H1 (cell line): ENCODE data around the gene VWCE. TPM values are rescaled to one million over a fixed set of nuclear protein-coding genes. Genes with fewer than 3 reads are reported as not detected.
A peak's percentile ranks its signal among the peaks of the same experiment; 100 is the strongest.

Source experiments
- CTCF ChIA-PET: fragments of 300-600 bp; sonication (Branson Sonifier 250); formaldehyde crosslinking; loops from one replicate; lab custom pipeline; 2021; ENCODE audit not compliant: partially characterized antibody; lab: Charles Lee
- POLR2A ChIA-PET: fragments of 300-600 bp; sonication (Branson Sonifier 250); formaldehyde crosslinking; loops from one replicate; lab custom pipeline; 2021; ENCODE audit warnings: inconsistent platforms; ENCODE audit not compliant: partially characterized antibody; lab: Charles Lee
- DNase-seq, 2 experiments: peaks; one replicate each; pipeline versions ENCODE4 v3.0.0 to v3.0.0-alpha.2; 2010 to 2022; ENCODE audit warnings: low spot score in 2 of 2, low read depth in 1 of 2, mixed read lengths in 1 of 2
- FAIRE-seq: peaks from 2 replicates; lab custom pipeline; 2011; peaks lifted over from hg19 to GRCh38; lab: Jason Lieb, UNC
- H2AFZ ChIP-seq: 2 replicates; pipeline ENCODE4 v1.8.1; 2012; ENCODE audit warnings: low read length, inconsistent platforms
- H2AK5ac ChIP-seq: 2 replicates; pipeline ENCODE4 v1.6.1; 2013; ENCODE audit warnings: low read depth, low read length
- H2BK120ac ChIP-seq: replicated peaks from 2 replicates; pipeline ENCODE3; 2013; ENCODE audit warnings: low read depth, low read length, inconsistent platforms
- H2BK12ac ChIP-seq: 2 replicates; pipeline ENCODE4 v1.6.1; 2013; ENCODE audit warnings: low read depth, low read length
- H2BK15ac ChIP-seq: 2 replicates; pipeline ENCODE4 v1.6.1; 2013; ENCODE audit warnings: low read length
- H2BK20ac ChIP-seq: 2 replicates; pipeline ENCODE4 v1.6.1; 2013; ENCODE audit warnings: low read length
- H2BK5ac ChIP-seq: 2 replicates; pipeline ENCODE4 v1.6.1; 2013; ENCODE audit warnings: low read depth, low read length
- H3K14ac ChIP-seq: 2 replicates; pipeline ENCODE4 v1.6.1; 2013; ENCODE audit warnings: inconsistent platforms; ENCODE audit not compliant: insufficient read length
- H3K18ac ChIP-seq: 2 replicates; pipeline ENCODE4 v1.6.1; 2013; ENCODE audit warnings: low read length; ENCODE audit errors: extremely low read depth
- H3K23ac ChIP-seq: 2 replicates; pipeline ENCODE4 v1.6.1; 2013; ENCODE audit warnings: inconsistent platforms; ENCODE audit not compliant: insufficient read length
- H3K23me2 ChIP-seq: 2 replicates; pipeline ENCODE4 v1.6.1; 2013; ENCODE audit warnings: low read depth, low read length
- H3K27ac ChIP-seq: 2 replicates; pipeline ENCODE4 v1.6.1; 2011; ENCODE audit warnings: low read depth, low read length, inconsistent platforms
- H3K27me3 ChIP-seq, 4 experiments: replicated peaks in 1 of 4; 1 replicate in 1 of 4; 2 replicates in 3 of 4; pipeline versions ENCODE4 v1.6.1 to v1.8.1; 2011 to 2013; ENCODE audit warnings: low read length in 3 of 4, mild to moderate bottlenecking in 3 of 4, inconsistent platforms in 2 of 4, mixed read lengths in 2 of 4, moderate library complexity in 1 of 4; ENCODE audit not compliant: control insufficient read depth in 3 of 4, insufficient read depth in 3 of 4; ENCODE audit errors: extremely low read depth in 1 of 4
- H3K36me3 ChIP-seq, 4 experiments: 2 replicates each; pipeline versions ENCODE4 v1.6.1 to v1.8.1; 2011 to 2013; ENCODE audit warnings: mild to moderate bottlenecking in 4 of 4, low read length in 3 of 4, moderate library complexity in 2 of 4, control low read depth in 1 of 4, inconsistent platforms in 1 of 4; ENCODE audit not compliant: insufficient read depth in 4 of 4, control insufficient read depth in 2 of 4
- H3K4ac ChIP-seq: replicated peaks from 2 replicates; pipeline ENCODE3; 2013; ENCODE audit warnings: low read length, low read depth, mixed read lengths, inconsistent platforms; ENCODE audit not compliant: insufficient read length
- H3K4me1 ChIP-seq, 4 experiments: replicated peaks in 1 of 4; 1 replicate in 1 of 4; 2 replicates in 3 of 4; pipeline versions ENCODE4 v1.6.1 to v1.8.1; 2011 to 2013; ENCODE audit warnings: low read length in 3 of 4, inconsistent platforms in 2 of 4, mixed read lengths in 1 of 4; ENCODE audit not compliant: insufficient read depth in 4 of 4, control insufficient read depth in 3 of 4
- H3K4me2 ChIP-seq, 2 experiments: 2 replicates each; pipeline versions ENCODE4 v1.6.1 to v1.8.1; 2011 to 2013; ENCODE audit warnings: low read depth in 2 of 2, low read length in 2 of 2, control low read depth in 1 of 2, inconsistent platforms in 1 of 2, mild to moderate bottlenecking in 1 of 2; ENCODE audit not compliant: insufficient read depth in 1 of 2
- H3K4me3 ChIP-seq, 4 experiments: fragments of 200-600, 300-600 bp in 1 of 4; sonication (generic), shearing (Covaris generic), sonication (Bioruptor Twin) in 1 of 4; 2 replicates each; pipeline versions ENCODE4 v1.5.1 to v1.8.1; 2011 to 2016; ENCODE audit warnings: low read length in 4 of 4, low read depth in 3 of 4, control low read depth in 2 of 4, inconsistent platforms in 2 of 4, mild to moderate bottlenecking in 2 of 4, mixed read lengths in 1 of 4, moderate library complexity in 1 of 4; ENCODE audit not compliant: insufficient read depth in 2 of 4; ENCODE audit errors: extremely low read depth in 1 of 4
- H3K56ac ChIP-seq: replicated peaks from 2 replicates; pipeline ENCODE3; 2013; ENCODE audit warnings: low read depth, mild to moderate bottlenecking, mixed read lengths, low read length, inconsistent platforms; ENCODE audit not compliant: insufficient read length
- H3K79me1 ChIP-seq: 2 replicates; pipeline ENCODE4 v1.6.1; 2013; ENCODE audit warnings: low read depth, low read length, control low read depth
- H3K79me2 ChIP-seq, 2 experiments: 2 replicates each; pipeline versions ENCODE4 v1.6.1 to v1.8.1; 2012 to 2013; ENCODE audit warnings: low read length in 2 of 2, mild to moderate bottlenecking in 2 of 2, inconsistent platforms in 1 of 2; ENCODE audit not compliant: insufficient read depth in 2 of 2, control insufficient read depth in 1 of 2
- H3K9ac ChIP-seq, 4 experiments: replicated peaks in 1 of 4; 1 replicate in 1 of 4; 2 replicates in 3 of 4; pipeline versions ENCODE4 v1.6.1 to v1.8.1; 2011 to 2013; ENCODE audit warnings: low read depth in 3 of 4, low read length in 3 of 4, control low read depth in 2 of 4, mild to moderate bottlenecking in 2 of 4, moderate library complexity in 2 of 4, inconsistent platforms in 1 of 4; ENCODE audit errors: extremely low read depth in 1 of 4
- H3K9me3 ChIP-seq, 2 experiments: 2 replicates each; pipeline versions ENCODE4 v1.6.1 to v1.8.1; 2012 to 2013; ENCODE audit warnings: mild to moderate bottlenecking in 2 of 2, moderate library complexity in 2 of 2, control low read depth in 1 of 2, inconsistent platforms in 1 of 2, low read depth in 1 of 2, low read length in 1 of 2, mixed read lengths in 1 of 2; ENCODE audit not compliant: insufficient read depth in 2 of 2
- H4K20me1 ChIP-seq, 2 experiments: replicated peaks in 1 of 2; 2 replicates each; pipeline versions ENCODE3 to v1.8.1; 2011 to 2013; ENCODE audit warnings: inconsistent platforms in 2 of 2, low read length in 2 of 2, mild to moderate bottlenecking in 1 of 2; ENCODE audit not compliant: insufficient read depth in 2 of 2, control insufficient read depth in 1 of 2
- H4K5ac ChIP-seq: 2 replicates; pipeline ENCODE4 v1.6.1; 2013; ENCODE audit warnings: low read length, low read depth, mixed read lengths, inconsistent platforms; ENCODE audit not compliant: insufficient read length
- H4K8ac ChIP-seq: 2 replicates; pipeline ENCODE4 v1.8.0; 2013; ENCODE audit warnings: mild to moderate bottlenecking, moderate library complexity, low read length, inconsistent platforms; ENCODE audit not compliant: insufficient read depth; ENCODE audit errors: extremely low read depth
- H4K91ac ChIP-seq: replicated peaks from 2 replicates; pipeline ENCODE3; 2013; ENCODE audit warnings: low read length, mixed read lengths, inconsistent platforms; ENCODE audit not compliant: insufficient read length
- GABPA ChIP-seq: IDR thresholded peaks from 2 replicates; pipeline ENCODE4 v1.6.1; 2011; ENCODE audit warnings: mild to moderate bottlenecking, low read length, moderate library complexity, borderline replicate concordance; ENCODE audit not compliant: insufficient read depth
- GTF2F1 ChIP-seq: IDR thresholded peaks from 2 replicates; pipeline ENCODE4 v1.6.1; 2012; ENCODE audit warnings: low read depth, low read length, improper control_type of control experiment, borderline replicate concordance
- JUND ChIP-seq: IDR thresholded peaks from 2 replicates; pipeline ENCODE4 v1.6.1; 2011; ENCODE audit warnings: mild to moderate bottlenecking, improper control_type of control experiment, low read length
- NRF1 ChIP-seq: IDR thresholded peaks from 2 replicates; pipeline ENCODE4 v1.6.1; 2011; ENCODE audit warnings: mild to moderate bottlenecking, low read depth, low read length, improper control_type of control experiment
- PHF8 ChIP-seq: fragments of 200-600 bp; sonication (generic); conservative IDR thresholded peaks from 2 replicates; pipeline ENCODE4 v1.7.1; 2012; ENCODE audit warnings: low read depth, mild to moderate bottlenecking, inconsistent platforms, low read length, moderate library complexity
- POLR2A ChIP-seq, 2 experiments: IDR thresholded peaks; 1 replicate in 1 of 2; 2 replicates in 1 of 2; pipeline ENCODE4 v1.6.1; 2011; ENCODE audit warnings: low read depth in 2 of 2, low read length in 2 of 2, mild to moderate bottlenecking in 2 of 2; ENCODE audit errors: control extremely low read depth in 1 of 2
- RAD21 ChIP-seq, 2 experiments: IDR thresholded peaks in 1 of 2; conservative IDR thresholded peaks in 1 of 2; 2 replicates each; pipeline ENCODE4 v1.6.1; 2011; ENCODE audit warnings: low read depth in 2 of 2, low read length in 2 of 2, improper control_type of control experiment in 1 of 2, inconsistent platforms in 1 of 2, mild to moderate bottlenecking in 1 of 2, moderate library complexity in 1 of 2
- SAP30 ChIP-seq: fragments of 300-600 bp; sonication (generic); IDR thresholded peaks from 2 replicates; pipeline ENCODE4 v1.7.1; 2012; ENCODE audit warnings: low read length, moderate library complexity, mild to moderate bottlenecking, inconsistent platforms; ENCODE audit not compliant: insufficient read depth, insufficient replicate concordance
- TAF1 ChIP-seq: IDR thresholded peaks from 2 replicates; pipeline ENCODE4 v1.6.1; 2011; ENCODE audit warnings: mild to moderate bottlenecking, low read depth, low read length
- YY1 ChIP-seq: IDR thresholded peaks from 2 replicates; pipeline ENCODE4 v1.6.1; 2011; ENCODE audit warnings: low read depth, mild to moderate bottlenecking, low read length
- WGBS, 2 experiments: shearing (Covaris generic) in 1 of 2; methylation state at CpG; one replicate each; pipeline versions ENCODE4 v1.1.6 to v1.1.7; 2013 to 2015; ENCODE audit warnings: low lambda C conversion rate in 2 of 2, mixed read lengths in 2 of 2, inconsistent platforms in 1 of 2, low coverage in 1 of 2, missing lambda C conversion rate in 1 of 2; ENCODE audit not compliant: insufficient replicate concordance in 2 of 2, insufficient coverage in 1 of 2, insufficient read length in 1 of 2; ENCODE audit errors: extremely low coverage in 1 of 2, missing lambda C conversion rate in 1 of 2; 5-methylcytosine and 5-hydroxymethylcytosine counted together
- polyA plus RNA-seq, 7 experiments: library from polyadenylated mRNA; depleted of rRNA in 3 of 7; stranded (reverse) in 5 of 7; unstranded in 2 of 7; fragments of >200 nt in 5 of 7; fragments of 200-250 nt in 2 of 7; gene quantifications; 1 replicate in 5 of 7; 2 replicates in 1 of 7; 4 replicates in 1 of 7; pipeline versions ENCODE4 v1.2.1 to v1.2.3, GENCODE V29; 2011 to 2013; ENCODE audit warnings: missing spikeins in 2 of 7, mixed read lengths in 2 of 7
- total RNA-seq: library from RNA; stranded (reverse); fragmentation: NEBNext Ultra II Directional; extraction: Animal tissue kit (Norgen Biotek cat#: 25700); gene quantifications from 2 replicates; pipeline ENCODE4 v1.2.1, GENCODE V29; 2021

VWCE gene
- total and polyA plus RNA-seq, 2 of the 8 experiments (the other 6 are each of a cell fraction or from before 2014, with no cell fraction given): 9.5 to 12.3 TPM

DNA sequence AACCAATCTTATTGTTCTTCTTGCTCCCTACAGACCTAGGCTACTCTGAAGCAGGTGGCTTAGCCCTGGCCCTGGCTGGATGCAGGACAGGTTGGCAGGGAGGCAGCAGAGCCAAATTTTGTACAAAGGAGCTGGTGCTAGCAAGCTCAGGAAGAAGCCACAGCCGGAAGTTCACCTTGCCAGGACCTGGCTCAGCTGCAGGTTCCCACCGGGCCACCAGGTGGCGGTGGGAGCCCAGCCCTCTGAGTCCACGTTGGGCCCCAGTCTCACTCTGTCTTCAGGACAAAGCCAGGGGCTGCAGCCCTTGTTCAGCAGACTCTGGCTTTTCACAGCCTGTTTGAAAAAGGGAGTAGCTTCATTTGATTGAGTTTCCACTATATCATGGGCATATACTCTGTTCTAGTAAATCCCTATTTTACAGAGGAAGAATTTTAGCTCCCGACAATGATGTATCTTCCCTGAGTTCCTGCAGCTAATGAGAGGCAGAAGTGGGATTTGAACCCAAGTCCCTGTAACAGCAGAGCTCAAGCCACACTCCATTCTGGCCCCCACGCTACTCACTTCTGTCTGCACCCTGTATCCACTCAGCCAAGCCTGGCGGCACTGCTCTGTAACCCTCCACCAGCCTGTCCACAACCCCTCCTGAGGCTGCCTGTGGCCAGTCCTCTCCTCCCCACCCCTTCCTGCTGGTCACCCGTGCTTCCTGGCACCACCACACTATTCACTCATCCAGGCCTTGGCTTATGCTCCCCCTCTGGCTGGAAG is 41.2 kb upstream of the VWCE start:
- 44% methylated on average over 8 of the region's 8 CpGs; no CpG with 5 or more reads in 1 of the 2 experiments for WGBS, 2 experiments
- no peak overlapping the region for H3K14ac ChIP-seq
- peak overlapping the region; percentile 42; the same call in 1 of the 2 replicates for H2AK5ac ChIP-seq
- peak overlapping the region; percentile 50 for H3K27ac ChIP-seq
- H3K4me3 ChIP-seq: no peak overlapping the region
- H3K4me1 ChIP-seq: peaks cover 5 to 14% (median 9%) of the 10 kb centered on the region in 4 experiments
- H4K8ac ChIP-seq: peak overlapping the region; percentile 84; the same call in 1 of the 2 replicates
- H3K23me2 ChIP-seq: peaks cover 9% of the 10 kb centered on the region; the same call in 1 of the 2 replicates
- peak overlapping the region; percentile 45 for H4K91ac ChIP-seq
- H2BK12ac ChIP-seq: 0 out of 2 replicates have a peak overlapping the region, but pooled peaks have one; percentile 30
- H3K79me2 ChIP-seq: peaks cover 12 to 20% of the 10 kb centered on the region in 2 experiments
- H2AFZ ChIP-seq: peak overlapping the region; percentile 72; the same call in 1 of the 2 replicates
- H2BK15ac ChIP-seq: peak overlapping the region; percentile 14
- H3K79me1 ChIP-seq: peaks cover 6% of the 10 kb centered on the region; the same call in 1 of the 2 replicates
- H2BK5ac ChIP-seq: peak overlapping the region; percentile 71
- H2BK120ac ChIP-seq: no peak overlapping the region
- no peak overlapping the region for H3K4me2 ChIP-seq
- H2BK20ac ChIP-seq: no peak overlapping the region
- no peaks in the 10 kb centered on the region for H3K9me3 ChIP-seq
- peak overlapping the region; percentile 70 for H3K56ac ChIP-seq
- no peak for FAIRE-seq
- peak; percentile 78 to 92 for DNase-seq
- peak overlapping the region; percentile 53 for H4K5ac ChIP-seq
- peaks cover 0 to 3% of the 10 kb centered on the region in 2 experiments for H4K20me1 ChIP-seq
- H3K23ac ChIP-seq: no peak overlapping the region
- ChIA-PET POLR2A (interaction anchor here (0.7 to 39.7 kb wide), 13 partner anchors 9 to 291 kb away, joined by 3 to 1106 read pairs (median 6); partner anchors contain the start of genes CPSF7, CYB561A3, SDHAF2 and TMEM138), CTCF (interaction anchor here (0.5 to 10.1 kb wide), 36 partner anchors 9 to 461 kb away, joined by 3 to 290 read pairs (median 4); partner anchors contain the start of genes CYB561A3, TMEM138 and TMEM216)
- peak overlapping the region in 2 of 4 experiments; percentile 14 to 17; a peak in 3 of 7 replicates for H3K9ac ChIP-seq
- H3K27me3 ChIP-seq: no peaks in the 10 kb centered on the region
- H3K18ac ChIP-seq: no peak overlapping the region
- H3K4ac ChIP-seq: peak overlapping the region; percentile 91
- peaks cover 0 to 8% (median 2%) of the 10 kb centered on the region in 4 experiments; a peak in 1 of 8 replicates for H3K36me3 ChIP-seq
- TF ChIP-seq RAD21 (IDR thresholded peaks at IDR 0.05 in 1 of 2, conservative IDR thresholded peaks at IDR 0.05 in 1 of 2; ENCODE audit: low read depth in 2 of 2, low read length in 2 of 2): peak; percentile 83 to 90
- peak; percentile 76 for TF ChIP-seq TAF1
- TF ChIP-seq PHF8: 0 out of 2 replicates have a peak, but pooled peaks have one; percentile 17
- no peak for TF ChIP-seq SAP30
- no peak for TF ChIP-seq NRF1
- TF ChIP-seq POLR2A (IDR thresholded peaks at IDR 0.05; ENCODE audit: control extremely low read depth in 1 of 2, low read depth in 2 of 2, low read length in 2 of 2): peak in 1 of 2 experiments; percentile 76; a peak in 2 of 3 replicates
- no peak for TF ChIP-seq YY1
- no peak for TF ChIP-seq JUND
- 0 out of 2 replicates have a peak, but pooled peaks have one; percentile 33 for TF ChIP-seq GTF2F1
- peak; percentile 61; the same call in 1 of the 2 replicates for TF ChIP-seq GABPA
